Osteoblast (primary cell): ENCODE results near the gene EHBP1. TPM values are rescaled to one million over a fixed set of nuclear protein-coding genes. Genes with fewer than 3 reads are reported as not detected.

Experiments
- DNase-seq: peaks from one replicate; pipeline ENCODE4 v3.0.0; 2011; ENCODE audit warnings: low spot score, mixed read lengths; ENCODE audit not compliant: insufficient read length; ENCODE audit errors: missing footprints
- H2AFZ ChIP-seq: 2 replicates; pipeline ENCODE4 v1.6.0; 2011; ENCODE audit warnings: mild to moderate bottlenecking, low read length
- H3K27ac ChIP-seq: 2 replicates; pipeline ENCODE4 v1.5.1; 2011; ENCODE audit warnings: mild to moderate bottlenecking, low read depth, low read length, moderate library complexity
- H3K27me3 ChIP-seq: 2 replicates; pipeline ENCODE4 v1.6.0; 2012; ENCODE audit warnings: mild to moderate bottlenecking, control low read depth, inconsistent platforms, low read length, moderate library complexity; ENCODE audit not compliant: insufficient read depth
- H3K36me3 ChIP-seq: 2 replicates; pipeline ENCODE4 v1.5.1; 2011; ENCODE audit warnings: mild to moderate bottlenecking, low read length, control low read depth, moderate library complexity; ENCODE audit not compliant: insufficient read depth
- H3K4me1 ChIP-seq: 2 replicates; pipeline ENCODE4 v1.5.1; 2011; ENCODE audit warnings: mild to moderate bottlenecking, low read length, control low read depth, moderate library complexity; ENCODE audit not compliant: insufficient read depth
- H3K4me2 ChIP-seq: 2 replicates; pipeline ENCODE4 v1.6.0; 2011; ENCODE audit warnings: mild to moderate bottlenecking, low read length; ENCODE audit not compliant: insufficient read depth
- H3K4me3 ChIP-seq: fragments of 200-600 bp; sonication (generic); 3 replicates; pipeline ENCODE4 v1.5.1; 2012; ENCODE audit warnings: mild to moderate bottlenecking, low read length, inconsistent platforms; ENCODE audit not compliant: insufficient read depth
- H3K79me2 ChIP-seq: 2 replicates; pipeline ENCODE4 v1.6.0; 2012; ENCODE audit warnings: mild to moderate bottlenecking, low read length, control low read depth, inconsistent platforms; ENCODE audit not compliant: insufficient read depth
- H3K9me3 ChIP-seq: 2 replicates; pipeline ENCODE4 v1.5.1; 2011; ENCODE audit warnings: low read depth, low read length, control low read depth
- H4K20me1 ChIP-seq: 2 replicates; pipeline ENCODE4 v1.6.0; 2012; ENCODE audit warnings: mild to moderate bottlenecking, low read length, control low read depth; ENCODE audit not compliant: insufficient read depth
- CTCF ChIP-seq: IDR thresholded peaks from 2 replicates; pipeline ENCODE4 v1.5.1; 2011; ENCODE audit warnings: mild to moderate bottlenecking, low read depth, low read length, moderate library complexity; ENCODE audit errors: extremely low read depth
- total RNA-seq: library from RNA; depleted of rRNA; stranded (reverse); fragments of >200 nt; gene quantifications from 2 replicates; pipeline ENCODE4 v1.2.3, GENCODE V29; 2012

The EHBP1 gene
- total RNA-seq, 1 donor, result 96.3 TPM

- no peak for TF ChIP-seq CTCF
These were observed 87.7 kb downstream of the EHBP1 start for GRCh38 chr2:62793213-62793612.

GRCh38 chr2:62794791-62795190 is 89.3 kb downstream of the EHBP1 start:
- H2AFZ ChIP-seq, result no peak overlapping the region
- H3K4me2 ChIP-seq, result no peak overlapping the region
- no peaks in the 10 kb centered on the region for H3K36me3 ChIP-seq
- peaks cover 8% of the 10 kb centered on the region for H3K4me1 ChIP-seq
- H3K79me2 ChIP-seq, result peaks cover 27% of the 10 kb centered on the region
- H3K9me3 ChIP-seq, result no peaks in the 10 kb centered on the region
- peaks cover 19% of the 10 kb centered on the region for H4K20me1 ChIP-seq
- no peaks in the 10 kb centered on the region for H3K27me3 ChIP-seq
- DNase-seq, result no peak
- no peak for TF ChIP-seq CTCF
- no peak overlapping the region for H3K27ac ChIP-seq
- no peak overlapping the region for H3K4me3 ChIP-seq

More at GRCh38 chr2:62793213-62793612, 87.7 kb downstream of the EHBP1 start:
- Histone ChIP-seq H3K4me1 (peaks cover 8% of the 10 kb centered on the region), H3K27me3 (no peaks in the 10 kb centered on the region), H3K9me3 (no peaks in the 10 kb centered on the region), H3K27ac (no peak overlapping the region), H3K79me2 (peaks cover 28% of the 10 kb centered on the region), H2AFZ (no peak overlapping the region), H3K4me3 (no peak overlapping the region), H3K4me2 (no peak overlapping the region), H3K36me3 (no peaks in the 10 kb centered on the region), H4K20me1 (peaks cover 19% of the 10 kb centered on the region)
- no peak for DNase-seq

GRCh38 chr2:62795341-62795740 is 89.8 kb downstream of the EHBP1 start:
- H2AFZ ChIP-seq, result no peak overlapping the region
- no peaks in the 10 kb centered on the region for H3K27me3 ChIP-seq
- no peak overlapping the region for H3K4me2 ChIP-seq
- no peaks in the 10 kb centered on the region for H3K9me3 ChIP-seq
- H4K20me1 ChIP-seq, result peaks cover 20% of the 10 kb centered on the region
- no peak for DNase-seq
- no peaks in the 10 kb centered on the region for H3K36me3 ChIP-seq
- H3K27ac ChIP-seq, result no peak overlapping the region
- peaks cover 27% of the 10 kb centered on the region for H3K79me2 ChIP-seq
- peaks cover 8% of the 10 kb centered on the region for H3K4me1 ChIP-seq
- H3K4me3 ChIP-seq, result no peak overlapping the region
- TF ChIP-seq CTCF, result no peak

GRCh38 chr2:62797107-62797506 is 91.6 kb downstream of the EHBP1 start:
- no peak for TF ChIP-seq CTCF
- peaks cover 17% of the 10 kb centered on the region for H4K20me1 ChIP-seq
- H3K27ac ChIP-seq, result no peak overlapping the region
- H3K4me3 ChIP-seq, result no peak overlapping the region
- H3K9me3 ChIP-seq, result no peaks in the 10 kb centered on the region
- no peaks in the 10 kb centered on the region for H3K36me3 ChIP-seq
- no peak for DNase-seq
- H3K4me1 ChIP-seq, result peaks cover 13% of the 10 kb centered on the region
- H2AFZ ChIP-seq, result no peak overlapping the region
- H3K27me3 ChIP-seq, result no peaks in the 10 kb centered on the region
- peaks cover 27% of the 10 kb centered on the region for H3K79me2 ChIP-seq
- no peak overlapping the region for H3K4me2 ChIP-seq
